ENCODE results near the gene MCM3AP.

DNA sequence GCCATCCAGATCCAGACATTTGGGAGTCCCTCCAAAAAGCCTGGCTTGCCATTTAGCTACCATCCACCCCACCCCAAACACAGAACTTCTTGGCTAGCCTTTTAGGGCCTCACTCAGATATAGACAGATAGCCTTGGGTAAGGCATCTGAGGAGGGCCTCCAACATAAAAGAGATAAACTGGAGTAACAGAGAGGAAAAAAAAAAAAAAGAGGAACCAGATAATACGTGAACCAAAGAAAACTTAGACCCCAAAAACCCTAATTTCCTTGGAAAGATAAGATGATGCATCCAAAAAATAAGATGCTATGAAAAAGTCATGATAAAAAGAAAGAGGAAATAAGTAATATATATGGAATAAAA lies 37.0 kb downstream of the MCM3AP start:
- TF ChIP-seq POLR2AphosphoS5 (IDR thresholded peaks at IDR 0.05; ENCODE audit: borderline replicate concordance, low read depth, low read length) (no peak), EZH2 (IDR thresholded peaks at IDR 0.05) (no peak)

Data from SK-N-MC (cell line).